Stimulated activated CD4-positive, alpha-beta T cell treated with anti-CD3 and anti-CD28 coated beads, Interleukin-2, amount 100 ng/mL, for 48 hours (primary cell): Measurements from ENCODE around the gene CDK11B.
A peak's percentile ranks its signal among the peaks of the same experiment; 100 is the strongest.
"Not testable (repeated sequence)": the region's sequence is repeated elsewhere in the genome, so short reads cannot be mapped to it uniquely, and the experiment has no call there.

Experiments used
- DNase-seq, 2 donors: peaks; one replicate each; pipeline ENCODE4 v3.0.0-alpha.2; 2020

CDK11B gene

GRCh38 chr1:1680912-1681273 lies 22.1 kb upstream of the CDK11B start:
- DNase-seq = no peak

DNA sequence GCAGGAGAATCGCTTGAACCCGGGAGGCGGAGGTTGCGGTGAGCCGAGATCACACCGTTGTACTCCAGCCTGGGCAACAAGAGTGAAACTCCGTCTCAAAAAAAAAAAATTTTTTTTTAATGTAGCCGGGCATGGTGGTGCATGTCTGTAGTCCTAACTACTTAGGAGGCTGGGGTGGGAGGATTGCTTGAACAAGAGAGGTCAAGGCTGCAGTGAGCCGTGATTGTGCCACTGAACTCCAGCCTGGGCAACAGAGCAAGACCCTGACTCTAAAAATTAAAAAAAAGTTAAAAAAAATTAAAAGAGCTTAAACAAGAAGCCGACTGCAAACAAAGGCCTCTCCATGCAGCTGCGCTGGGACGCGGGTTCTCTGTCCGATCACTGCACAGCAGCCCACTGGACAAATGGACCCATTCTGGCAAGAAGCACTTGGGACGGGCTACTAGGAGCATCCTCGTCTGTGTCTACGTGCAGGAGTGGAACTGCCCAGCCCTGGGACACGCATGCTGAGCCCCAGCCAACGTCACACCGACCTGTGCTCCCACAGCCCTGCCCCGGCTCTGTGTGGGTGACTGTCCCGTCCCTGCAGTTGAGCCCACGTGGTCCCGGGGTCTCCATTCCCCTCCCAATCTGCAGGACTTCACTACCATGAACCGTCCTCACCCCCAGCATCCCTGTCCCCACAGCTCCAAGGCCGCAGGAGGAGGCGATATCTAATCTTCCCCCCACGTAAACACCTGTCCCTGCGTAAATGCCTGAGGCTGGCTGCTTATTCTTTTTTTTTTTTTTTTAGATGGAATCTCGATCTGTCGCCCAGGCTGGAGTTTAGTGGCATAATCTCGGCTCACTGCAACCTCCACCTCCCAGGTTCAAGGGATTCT lies 21.5 kb upstream of the CDK11B start:
- no peak for DNase-seq

DNA sequence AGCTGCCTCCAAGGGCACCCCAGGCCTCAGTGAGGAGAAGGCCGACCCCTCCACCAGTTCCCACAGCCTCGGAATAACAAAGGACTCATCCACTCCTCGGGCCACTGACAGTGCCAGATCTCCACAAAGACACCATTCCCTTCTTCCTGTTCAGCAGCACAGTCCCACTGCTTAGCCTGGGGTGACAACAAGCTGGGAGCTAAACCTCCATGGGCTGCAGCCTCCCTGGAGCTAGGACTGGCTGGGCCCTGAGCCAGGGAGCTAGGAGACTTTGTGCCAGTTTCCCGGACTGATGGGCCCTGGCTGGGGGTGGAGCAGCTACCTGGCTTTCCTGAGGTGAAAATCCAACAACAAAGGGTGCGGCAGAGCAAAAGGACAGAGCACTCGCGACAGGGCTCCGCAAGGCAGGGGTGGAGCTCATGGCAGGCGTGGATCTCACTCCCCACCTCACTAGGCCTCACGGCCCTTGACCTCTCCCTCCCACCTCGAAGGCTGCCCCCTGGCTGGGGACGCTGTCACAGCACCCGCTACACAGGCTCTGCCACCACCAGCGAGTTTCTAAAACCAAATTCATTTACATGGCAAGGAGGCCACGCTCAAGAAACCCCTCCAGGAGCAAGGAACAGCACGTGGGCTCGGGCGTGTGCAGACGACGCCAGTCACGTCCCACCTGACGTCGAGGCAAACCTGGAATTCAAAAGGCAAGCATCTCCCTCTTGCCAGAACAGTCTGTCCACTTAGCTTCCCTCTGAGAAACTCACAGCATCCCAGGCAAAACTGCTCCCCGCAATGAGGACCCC lies 20.0 kb upstream of the CDK11B start:
- no peak for DNase-seq

DNA sequence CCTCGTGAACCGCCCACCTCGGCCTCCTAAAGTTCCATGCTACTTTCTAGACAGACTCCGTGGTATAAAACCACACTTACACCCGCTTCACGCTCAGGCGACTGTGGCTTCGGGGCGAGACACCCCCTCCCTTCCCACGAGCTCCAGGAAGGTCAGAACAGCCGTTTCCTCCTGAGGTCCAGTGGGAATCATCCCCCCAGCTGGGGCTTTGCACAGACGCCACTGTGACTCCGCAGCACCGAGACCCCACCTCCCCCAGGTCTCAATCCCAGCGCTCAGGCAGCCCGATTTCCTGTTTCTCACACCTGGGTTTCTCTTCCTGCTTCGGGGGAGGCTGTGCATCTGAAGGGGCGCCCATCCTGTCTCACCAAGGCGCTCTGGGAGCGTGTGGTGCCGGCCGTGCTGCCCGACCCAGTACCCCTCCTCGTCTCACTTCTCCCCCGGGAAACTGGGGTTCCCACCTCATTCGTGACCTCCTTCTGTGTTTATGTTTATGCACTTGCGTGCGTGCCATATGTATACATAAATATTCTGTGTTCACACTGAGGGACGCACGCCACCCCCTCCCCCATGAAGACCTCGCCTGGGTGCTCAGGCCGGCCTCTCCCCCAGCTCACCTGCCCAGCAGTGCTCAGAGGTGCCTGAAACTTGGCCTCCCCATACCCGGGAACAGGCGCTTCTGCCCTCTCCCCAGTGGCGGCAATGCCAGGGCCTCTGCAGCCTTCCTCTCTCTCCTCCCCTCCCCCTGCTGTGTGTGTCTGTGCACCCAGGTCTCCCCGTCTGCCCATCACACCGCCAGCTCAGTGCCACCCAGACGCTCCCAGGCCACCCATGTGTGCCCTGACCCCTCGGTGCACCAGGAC lies 19.1 kb upstream of the CDK11B start:
- DNase-seq = peak in 1 of 2 donors; percentile 12

GRCh38 chr1:1676087-1676486 lies 17.3 kb upstream of the CDK11B start:
- DNase-seq = not testable (repeated sequence)

- DNase-seq = not testable (repeated sequence)
Measured at GRCh38 chr1:1675218-1675617, 16.4 kb upstream of the CDK11B start.

DNA sequence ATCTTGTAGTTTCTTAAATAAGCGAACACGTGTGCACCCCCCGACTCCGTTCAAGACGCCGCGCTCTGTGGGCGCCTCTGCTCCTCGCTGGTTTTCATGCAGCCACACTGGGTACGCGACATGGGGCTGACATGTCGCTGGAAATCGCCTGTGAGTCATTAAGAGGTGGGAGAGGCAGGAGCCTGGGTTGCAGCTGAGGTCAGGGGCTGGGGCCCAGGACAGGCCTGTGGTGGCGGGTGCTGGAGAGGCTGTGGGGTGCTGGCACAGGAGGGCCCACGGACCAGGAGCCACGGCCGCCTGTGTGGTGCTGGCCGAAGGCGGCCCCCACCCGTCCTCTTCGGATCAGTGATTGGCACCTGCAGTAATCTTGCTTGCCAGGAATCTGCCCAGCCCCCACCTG lies 16.0 kb upstream of the CDK11B start:
- DNase-seq = not testable (repeated sequence)

DNA sequence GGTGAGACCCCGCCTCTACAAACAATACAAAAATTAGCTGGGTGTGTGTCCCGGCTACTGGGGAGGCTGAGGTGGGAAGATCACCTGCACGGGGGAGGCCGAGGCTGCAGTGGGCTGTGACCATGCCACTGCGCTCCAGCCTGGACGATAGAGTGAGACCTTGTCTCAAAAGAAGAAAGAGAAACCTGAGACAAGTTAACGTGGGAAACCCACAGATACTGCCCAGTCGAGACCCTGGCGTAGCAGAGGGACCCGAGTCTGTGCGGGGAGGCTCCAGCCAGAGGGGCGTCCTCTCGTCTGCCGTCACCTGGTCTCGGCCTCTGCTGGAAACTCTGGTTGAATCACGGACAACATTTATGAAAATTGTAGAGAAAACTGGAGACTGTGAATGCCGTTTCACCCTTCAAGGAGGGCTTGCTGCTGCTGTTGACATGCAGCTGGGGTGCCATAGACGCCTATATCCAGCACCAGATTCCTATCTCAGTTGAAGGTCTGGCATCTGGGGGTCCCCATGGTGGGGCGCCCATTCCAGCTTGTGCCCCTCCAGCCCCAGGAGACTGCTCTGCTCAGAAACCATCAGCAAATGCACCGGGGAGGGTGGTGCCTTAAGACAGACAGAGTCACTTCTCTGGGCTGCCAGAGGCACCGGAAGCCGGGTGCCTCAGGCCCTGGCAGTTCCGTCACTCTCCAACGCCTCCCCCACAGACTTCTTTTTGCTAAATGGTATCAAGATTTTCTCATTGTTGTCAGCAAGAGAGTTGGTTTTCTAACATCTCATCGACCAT lies 13.6 kb upstream of the CDK11B start:
- DNase-seq = no peak

DNA sequence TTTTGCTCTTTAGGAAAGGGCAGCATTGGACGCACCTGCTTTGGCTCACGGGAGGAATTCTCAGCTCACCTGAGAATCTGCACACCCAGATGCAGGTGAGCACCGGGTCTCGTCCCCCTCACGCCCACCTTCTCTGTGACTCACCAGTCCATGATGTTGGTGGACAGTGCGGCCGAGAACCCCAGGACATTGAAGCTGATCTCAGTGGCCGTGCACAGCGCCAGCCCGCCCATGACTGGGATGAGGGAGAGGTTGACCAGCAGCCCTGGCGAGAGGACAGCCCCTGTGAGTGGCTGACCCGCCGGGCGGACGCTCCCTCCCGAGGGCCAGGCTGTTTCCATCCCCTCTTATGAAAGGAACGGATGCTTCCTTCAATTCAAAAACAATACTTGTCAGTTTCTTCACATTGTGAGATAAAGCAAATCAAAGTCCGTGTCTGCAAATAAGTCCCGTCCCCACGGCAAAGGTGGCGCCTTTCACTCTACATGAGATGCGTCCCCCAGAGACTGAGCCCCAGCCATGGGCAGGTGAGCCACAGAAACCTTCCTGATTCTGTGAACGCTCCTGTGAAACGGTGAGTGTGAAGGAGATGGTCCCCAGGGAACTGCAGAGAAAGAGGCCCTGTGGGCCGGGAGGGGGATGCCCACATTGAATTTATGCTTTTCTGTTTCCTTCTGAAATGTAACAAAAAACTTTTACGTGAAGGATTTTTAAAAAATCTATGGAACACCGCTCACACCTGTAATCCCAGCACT lies 12.7 kb upstream of the CDK11B start:
- DNase-seq = no peak

DNA sequence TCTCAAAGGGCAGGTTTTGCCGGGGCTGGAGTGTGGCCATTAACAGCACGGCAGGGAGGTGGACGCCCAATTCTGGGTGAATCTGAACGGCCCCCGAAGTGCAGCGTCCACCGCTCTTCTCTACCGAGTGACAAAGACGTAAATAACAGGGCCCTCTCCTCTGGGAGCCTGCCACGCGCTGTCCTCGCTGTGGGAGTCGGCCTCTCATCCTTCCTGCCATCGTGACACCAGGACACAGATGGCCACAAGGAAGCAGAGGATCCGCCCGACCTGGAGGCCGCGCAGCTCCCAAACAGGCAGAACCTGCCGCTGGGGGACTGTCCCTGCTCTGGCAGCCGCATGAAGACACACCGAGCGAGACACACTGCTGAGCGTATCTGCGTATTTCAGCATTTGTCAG lies 12.1 kb upstream of the CDK11B start:
- no peak for DNase-seq

DNA sequence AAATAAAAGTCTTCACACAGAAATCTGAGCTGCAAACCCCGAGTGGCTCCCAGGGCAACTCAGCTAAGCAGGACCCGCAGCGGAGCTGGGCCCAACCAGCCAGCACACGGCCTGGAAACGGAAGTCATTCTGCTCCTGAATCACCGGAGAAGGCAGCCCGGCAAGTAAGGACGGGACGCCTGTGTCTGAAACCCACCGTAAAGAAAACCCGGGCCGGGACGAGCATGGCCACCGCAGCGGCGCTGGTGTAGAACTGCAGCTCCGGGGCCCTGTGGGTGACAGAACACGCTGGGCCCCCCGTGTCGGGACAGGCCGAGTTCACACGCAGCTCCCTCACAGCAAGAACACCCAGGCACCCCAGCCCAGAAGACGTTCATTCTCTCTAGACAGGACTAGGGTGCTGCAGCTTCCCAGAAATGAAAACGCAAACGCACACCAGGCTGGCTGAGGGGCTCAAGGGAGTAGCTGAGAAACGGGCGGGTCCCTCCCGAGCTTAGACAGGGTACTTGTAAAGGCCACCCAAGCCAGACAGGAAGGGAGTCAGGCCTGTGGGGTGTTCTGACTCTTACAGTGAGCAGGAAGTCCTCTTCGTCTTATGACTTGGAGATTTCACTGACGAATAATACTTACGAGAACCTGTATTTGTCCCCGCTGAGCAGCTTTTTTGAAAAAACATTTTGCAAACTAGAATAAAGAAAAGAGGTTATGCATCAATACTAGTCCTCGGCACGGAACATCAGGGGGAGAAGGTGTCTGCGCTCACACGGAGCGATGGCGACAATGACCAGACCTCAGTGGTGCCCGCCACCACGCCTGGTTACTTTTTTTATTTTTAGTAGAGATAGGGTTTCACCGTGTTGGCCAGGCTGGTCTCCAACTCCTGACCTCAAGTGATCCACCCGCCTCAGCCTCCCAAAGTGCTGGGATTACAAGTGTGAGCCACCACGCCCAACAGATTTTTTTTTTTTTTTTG lies 10.9 kb upstream of the CDK11B start:
- DNase-seq = no peak

- no peak for DNase-seq
Measured at GRCh38 chr1:1666526-1666925, 7.7 kb upstream of the CDK11B start.

DNA sequence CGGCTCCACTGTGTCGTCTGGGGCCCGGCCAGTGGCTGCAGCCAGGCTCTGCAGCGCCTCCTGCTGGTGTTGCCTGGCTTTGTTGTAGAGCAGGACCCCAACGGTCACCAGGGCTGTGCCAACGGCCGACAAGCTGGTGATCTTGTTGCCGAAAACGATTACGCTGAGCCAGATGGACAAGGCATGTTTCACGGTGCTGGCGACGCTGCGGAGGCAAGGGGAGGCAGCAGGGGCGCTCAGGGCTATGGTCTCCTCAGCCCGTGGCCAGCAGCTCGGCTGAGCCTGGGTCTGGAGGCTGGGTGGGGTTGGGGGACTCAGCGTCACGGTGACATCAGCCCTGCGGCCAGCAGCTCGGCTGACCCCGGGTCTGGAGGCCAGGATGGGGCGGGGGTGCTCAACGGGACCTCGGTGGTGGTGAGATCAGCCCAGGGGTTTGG lies 7.0 kb upstream of the CDK11B start:
- peak; percentile 36 to 56 for DNase-seq

GRCh38 chr1:1664941-1665814 lies 6.4 kb upstream of the CDK11B start:
- DNase-seq = no peak

- DNase-seq = not testable (repeated sequence)
Measured at GRCh38 chr1:1664318-1664717, 5.5 kb upstream of the CDK11B start.

DNA sequence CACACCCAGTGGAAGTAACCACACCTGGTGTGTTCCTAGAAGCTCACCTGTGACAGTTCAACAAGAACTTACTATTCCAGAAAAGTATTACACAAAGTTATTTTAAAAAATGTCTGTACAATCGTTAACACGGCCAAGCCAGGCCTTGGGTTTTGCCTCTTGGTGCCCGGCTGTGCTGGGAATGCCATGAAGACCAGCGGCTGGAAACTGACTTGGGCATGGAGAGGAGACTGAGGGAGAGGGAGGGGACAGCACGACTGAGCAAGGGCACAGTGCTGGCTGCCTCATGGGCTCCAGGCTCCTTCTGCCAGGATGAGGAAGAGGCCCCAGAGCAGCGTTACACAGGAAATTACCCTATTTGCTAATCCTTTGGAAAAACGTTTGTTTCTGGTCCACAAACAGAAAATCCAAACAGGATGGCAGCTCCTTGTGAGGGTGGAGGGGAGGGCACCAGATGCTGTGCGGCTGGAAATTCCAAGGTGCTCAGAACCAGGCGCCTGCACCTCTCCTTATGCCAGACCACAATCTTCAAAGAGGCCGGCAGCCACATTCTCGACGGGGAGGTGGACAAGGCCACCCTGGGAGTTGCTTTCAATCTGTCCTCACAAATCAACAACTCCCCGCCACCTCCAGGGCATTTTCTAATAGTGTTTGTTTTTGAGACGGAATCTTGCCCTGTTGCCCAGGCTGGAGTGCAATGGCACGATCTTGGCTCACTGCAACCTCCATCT lies 4.2 kb upstream of the CDK11B start:
- not testable (repeated sequence) for DNase-seq

GRCh38 chr1:1662392-1662791 lies 3.6 kb upstream of the CDK11B start:
- not testable (repeated sequence) for DNase-seq

GRCh38 chr1:1648265-1648664 lies 10.5 kb downstream of the CDK11B start:
- DNase-seq = not testable (repeated sequence)
